NCI-H526 treated with DMSO at 0.1 percent for 48 hours (cell line): ENCODE results near the gene SCN3A.

Experiments used
- DNase-seq: peaks from one replicate; lab custom pipeline; 2025; lab: John Stamatoyannopoulos, UW

SCN3A gene

GRCh38 chr2:165191096-165191728 is 12.6 kb downstream of the SCN3A start:
- peak; percentile 64 for DNase-seq

GRCh38 chr2:165185633-165186032 is 18.2 kb downstream of the SCN3A start:
- DNase-seq = peak; percentile 9

- DNase-seq = no peak
These were observed 21.8 kb downstream of the SCN3A start for GRCh38 chr2:165182029-165182428.

GRCh38 chr2:165176780-165177179 is 27.1 kb downstream of the SCN3A start:
- DNase-seq = no peak

- DNase-seq = no peak
These were observed 30.6 kb downstream of the SCN3A start for GRCh38 chr2:165173215-165173614.

GRCh38 chr2:165164201-165164600 is 39.6 kb downstream of the SCN3A start:
- no peak for DNase-seq

- no peak for DNase-seq
These were observed 40.1 kb downstream of the SCN3A start for GRCh38 chr2:165163761-165164160.

- no peak for DNase-seq
These were observed 41.4 kb downstream of the SCN3A start for GRCh38 chr2:165162466-165162865.

- DNase-seq = no peak
These were observed 42.3 kb downstream of the SCN3A start for GRCh38 chr2:165161510-165161909.

- DNase-seq = no peak
These were observed 46.7 kb downstream of the SCN3A start for GRCh38 chr2:165157160-165157559.

GRCh38 chr2:165155152-165155551 is 48.7 kb downstream of the SCN3A start:
- DNase-seq = no peak

GRCh38 chr2:165149439-165149838 is 54.4 kb downstream of the SCN3A start:
- no peak for DNase-seq

- DNase-seq = no peak
These were observed 56.4 kb downstream of the SCN3A start for GRCh38 chr2:165147186-165148045.

GRCh38 chr2:165144315-165144714 is 59.5 kb downstream of the SCN3A start:
- DNase-seq = no peak

GRCh38 chr2:165141601-165142354 is 62.1 kb downstream of the SCN3A start:
- no peak for DNase-seq

GRCh38 chr2:165126244-165126643 is 77.6 kb downstream of the SCN3A start:
- no peak for DNase-seq

- no peak for DNase-seq
These were observed 81.3 kb downstream of the SCN3A start for GRCh38 chr2:165122521-165122920.

GRCh38 chr2:165120740-165121467 is 82.9 kb downstream of the SCN3A start:
- no peak for DNase-seq

GRCh38 chr2:165115258-165115657 is 88.6 kb downstream of the SCN3A start:
- DNase-seq = no peak

- DNase-seq = no peak
These were observed 89.4 kb downstream of the SCN3A start for GRCh38 chr2:165114346-165114939.

- DNase-seq = peak; percentile 29
These were observed 90.4 kb downstream of the SCN3A start for GRCh38 chr2:165113414-165113813.

- no peak for DNase-seq
These were observed 91.1 kb downstream of the SCN3A start for GRCh38 chr2:165112789-165113188.
